Right renal pelvis (tissue), 4 donors: ENCODE results near the gene PPP2R5A. TPM values are rescaled to one million over a fixed set of nuclear protein-coding genes. Genes with fewer than 3 reads are reported as not detected.
"Not testable (repeated sequence)": the region's sequence is repeated elsewhere in the genome, so short reads cannot be mapped to it uniquely, and the experiment has no call there.

Experiments
- DNase-seq, 4 donors: peaks; one replicate each; pipeline ENCODE4 v3.0.0-alpha.2; 2013; ENCODE audit warnings: low read depth in 4 of 4, low spot score in 3 of 4, missing footprints in 1 of 4
- polyA plus RNA-seq, 4 donors: library from polyadenylated mRNA; unstranded; fragments of 120-200 nt; gene quantifications; one replicate each; pipeline ENCODE4 v1.2.1, GENCODE V29; 2013; ENCODE audit not compliant: insufficient read length in 4 of 4

The PPP2R5A gene
- polyA plus RNA-seq, 4 donors = 32.0 to 43.6 (median 39.6) TPM

- DNase-seq = no peak
These were observed 9.8 kb downstream of the PPP2R5A start for GRCh38 chr1:212294983-212295382.

GRCh38 chr1:212295579-212295978, 10.4 kb downstream of the PPP2R5A start:
- no peak for DNase-seq

GRCh38 chr1:212297338-212297737, 12.1 kb downstream of the PPP2R5A start:
- DNase-seq = no peak

GRCh38 chr1:212301580-212301979, 16.4 kb downstream of the PPP2R5A start:
- no peak for DNase-seq

- DNase-seq = no peak
These were observed 17.7 kb downstream of the PPP2R5A start for GRCh38 chr1:212302745-212303383.

- DNase-seq = no peak
These were observed 20.1 kb downstream of the PPP2R5A start for GRCh38 chr1:212305342-212305741.

- not testable (repeated sequence) for DNase-seq
These were observed 20.8 kb downstream of the PPP2R5A start for GRCh38 chr1:212305984-212306452.

- DNase-seq = no peak
These were observed 24.8 kb downstream of the PPP2R5A start for GRCh38 chr1:212309967-212310366.

- DNase-seq = no peak
These were observed 25.2 kb downstream of the PPP2R5A start for GRCh38 chr1:212310383-212310782.

- DNase-seq = no peak
These were observed 26.8 kb downstream of the PPP2R5A start for GRCh38 chr1:212311836-212312497.

GRCh38 chr1:212313616-212314015, 28.4 kb downstream of the PPP2R5A start:
- no peak for DNase-seq

GRCh38 chr1:212315184-212315583, 30.0 kb downstream of the PPP2R5A start:
- no peak for DNase-seq

- DNase-seq = no peak
These were observed 30.7 kb downstream of the PPP2R5A start for GRCh38 chr1:212315907-212316306.

GRCh38 chr1:212317916-212318315, 32.7 kb downstream of the PPP2R5A start:
- no peak for DNase-seq

GRCh38 chr1:212321031-212321430, 35.8 kb downstream of the PPP2R5A start:
- DNase-seq = not testable (repeated sequence)

GRCh38 chr1:212323066-212323465, 37.9 kb downstream of the PPP2R5A start:
- no peak for DNase-seq

- DNase-seq = no peak
These were observed 41.3 kb downstream of the PPP2R5A start for GRCh38 chr1:212326541-212326940.

GRCh38 chr1:212328248-212328647, 43.0 kb downstream of the PPP2R5A start:
- DNase-seq = no peak

GRCh38 chr1:212329105-212329504, 43.9 kb downstream of the PPP2R5A start:
- DNase-seq = no peak

- no peak for DNase-seq
These were observed 55.9 kb downstream of the PPP2R5A start for GRCh38 chr1:212341090-212341489.

GRCh38 chr1:212344905-212345304, 59.7 kb downstream of the PPP2R5A start:
- no peak for DNase-seq

- DNase-seq = no peak
These were observed 61.4 kb downstream of the PPP2R5A start for GRCh38 chr1:212346601-212347000.
